IPS DF 19.7 (cell line): ENCODE results near the gene FBXO47.
"Not testable (repeated sequence)": the region's sequence is repeated elsewhere in the genome, so short reads cannot be mapped to it uniquely, and the experiment has no call there.

ENCODE experiments used
- DNase-seq: peaks from one replicate; pipeline ENCODE4 v3.0.0-alpha.2; 2013; ENCODE audit warnings: low read depth, low spot score

FBXO47 gene

GRCh38 chr17:38980490-38981217 lies 13.5 kb upstream of the FBXO47 start:
- DNase-seq = no peak

- DNase-seq = no peak
These were observed 11.0 kb upstream of the FBXO47 start for GRCh38 chr17:38978180-38978579.

GRCh38 chr17:38976187-38976551 lies 9.0 kb upstream of the FBXO47 start:
- DNase-seq = not testable (repeated sequence)

- no peak for DNase-seq
These were observed 3.6 kb upstream of the FBXO47 start for GRCh38 chr17:38970804-38971203.

- DNase-seq = no peak
These were observed 2.9 kb upstream of the FBXO47 start for GRCh38 chr17:38970128-38970527.

GRCh38 chr17:38969281-38969680 lies 2.1 kb upstream of the FBXO47 start:
- DNase-seq = no peak

- no peak for DNase-seq
These were observed 5.8 kb downstream of the FBXO47 start for GRCh38 chr17:38961413-38961812.

- DNase-seq = no peak
These were observed 6.8 kb downstream of the FBXO47 start for GRCh38 chr17:38960402-38960801.

GRCh38 chr17:38959508-38959907 lies 7.7 kb downstream of the FBXO47 start:
- no peak for DNase-seq

- DNase-seq = no peak
These were observed 8.4 kb downstream of the FBXO47 start for GRCh38 chr17:38958756-38959155.

GRCh38 chr17:38958326-38958725 lies 8.9 kb downstream of the FBXO47 start:
- DNase-seq = no peak

- DNase-seq = not testable (repeated sequence)
These were observed 13.4 kb downstream of the FBXO47 start for GRCh38 chr17:38953800-38954199.

GRCh38 chr17:38947189-38947588 lies 20.0 kb downstream of the FBXO47 start:
- no peak for DNase-seq

- no peak for DNase-seq
These were observed 23.6 kb downstream of the FBXO47 start for GRCh38 chr17:38943607-38944006.

- DNase-seq = no peak
These were observed 24.4 kb downstream of the FBXO47 start for GRCh38 chr17:38942696-38943334.

GRCh38 chr17:38940404-38940803 lies 26.8 kb downstream of the FBXO47 start:
- DNase-seq = no peak

GRCh38 chr17:38939987-38940386 lies 27.2 kb downstream of the FBXO47 start:
- DNase-seq = no peak

- not testable (repeated sequence) for DNase-seq
These were observed 33.2 kb downstream of the FBXO47 start for GRCh38 chr17:38933962-38934361.

- DNase-seq = not testable (repeated sequence)
These were observed 36.4 kb downstream of the FBXO47 start for GRCh38 chr17:38930782-38931181.

GRCh38 chr17:38926293-38927070 lies 40.7 kb downstream of the FBXO47 start:
- DNase-seq = no peak

GRCh38 chr17:38925263-38925995 lies 41.8 kb downstream of the FBXO47 start, which contains the start of gene LASP1NB:
LASP1NB (plus strand) TSS chr17:38925614.
- DNase-seq = no peak
